ENCODE results near the gene LRRD1.

DNA sequence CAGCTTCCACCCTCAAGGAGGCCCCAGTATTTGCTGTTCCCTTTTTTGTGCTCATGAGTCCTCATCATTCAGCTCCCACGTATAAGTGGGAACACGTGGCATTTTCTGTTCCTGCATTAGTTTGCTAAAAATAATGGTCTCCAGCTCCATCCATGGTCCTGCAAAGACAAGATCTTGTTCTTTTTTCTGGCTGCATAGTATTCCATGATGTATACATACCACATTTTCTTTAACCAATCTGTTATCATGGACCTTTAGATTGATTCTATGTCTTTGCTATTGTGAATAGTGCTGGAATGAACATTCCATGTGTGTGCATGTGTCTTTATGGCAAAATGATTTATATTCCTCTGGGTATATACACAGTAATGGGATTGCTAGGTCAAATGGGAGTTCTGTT is 49.8 kb upstream of the LRRD1 start:
- TF ChIP-seq, protein P1, sequence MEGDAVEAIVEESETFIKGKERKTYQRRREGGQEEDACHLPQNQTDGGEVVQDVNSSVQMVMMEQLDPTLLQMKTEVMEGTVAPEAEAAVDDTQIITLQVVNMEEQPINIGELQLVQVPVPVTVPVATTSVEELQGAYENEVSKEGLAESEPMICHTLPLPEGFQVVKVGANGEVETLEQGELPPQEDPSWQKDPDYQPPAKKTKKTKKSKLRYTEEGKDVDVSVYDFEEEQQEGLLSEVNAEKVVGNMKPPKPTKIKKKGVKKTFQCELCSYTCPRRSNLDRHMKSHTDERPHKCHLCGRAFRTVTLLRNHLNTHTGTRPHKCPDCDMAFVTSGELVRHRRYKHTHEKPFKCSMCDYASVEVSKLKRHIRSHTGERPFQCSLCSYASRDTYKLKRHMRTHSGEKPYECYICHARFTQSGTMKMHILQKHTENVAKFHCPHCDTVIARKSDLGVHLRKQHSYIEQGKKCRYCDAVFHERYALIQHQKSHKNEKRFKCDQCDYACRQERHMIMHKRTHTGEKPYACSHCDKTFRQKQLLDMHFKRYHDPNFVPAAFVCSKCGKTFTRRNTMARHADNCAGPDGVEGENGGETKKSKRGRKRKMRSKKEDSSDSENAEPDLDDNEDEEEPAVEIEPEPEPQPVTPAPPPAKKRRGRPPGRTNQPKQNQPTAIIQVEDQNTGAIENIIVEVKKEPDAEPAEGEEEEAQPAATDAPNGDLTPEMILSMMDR (IDR thresholded peaks at IDR 0.05): no peak
- no peak for TF ChIP-seq EP300 (IDR thresholded peaks at IDR 0.05)
- TF ChIP-seq POLR2AphosphoS5 (IDR thresholded peaks at IDR 0.05): no peak
